ENCODE measurements around the gene ACO2. TPM values are rescaled to one million over a fixed set of nuclear protein-coding genes. Genes with fewer than 3 reads are reported as not detected.
"Not testable (repeated sequence)": the region's sequence is repeated elsewhere in the genome, so short reads cannot be mapped to it uniquely, and the experiment has no call there.

The ACO2 gene
- 887 TPM for total RNA-seq
- long read RNA-seq, transcript ACO2-201 (18 exons, 2,741 nt), result major isoform, 725 of 1,192 reads
- long read RNA-seq, partial matches to known transcripts, result 430 of 1,192 reads
- long read RNA-seq, other reads (novel, unspliced or antisense), result 37 of 1,192 reads

DNA sequence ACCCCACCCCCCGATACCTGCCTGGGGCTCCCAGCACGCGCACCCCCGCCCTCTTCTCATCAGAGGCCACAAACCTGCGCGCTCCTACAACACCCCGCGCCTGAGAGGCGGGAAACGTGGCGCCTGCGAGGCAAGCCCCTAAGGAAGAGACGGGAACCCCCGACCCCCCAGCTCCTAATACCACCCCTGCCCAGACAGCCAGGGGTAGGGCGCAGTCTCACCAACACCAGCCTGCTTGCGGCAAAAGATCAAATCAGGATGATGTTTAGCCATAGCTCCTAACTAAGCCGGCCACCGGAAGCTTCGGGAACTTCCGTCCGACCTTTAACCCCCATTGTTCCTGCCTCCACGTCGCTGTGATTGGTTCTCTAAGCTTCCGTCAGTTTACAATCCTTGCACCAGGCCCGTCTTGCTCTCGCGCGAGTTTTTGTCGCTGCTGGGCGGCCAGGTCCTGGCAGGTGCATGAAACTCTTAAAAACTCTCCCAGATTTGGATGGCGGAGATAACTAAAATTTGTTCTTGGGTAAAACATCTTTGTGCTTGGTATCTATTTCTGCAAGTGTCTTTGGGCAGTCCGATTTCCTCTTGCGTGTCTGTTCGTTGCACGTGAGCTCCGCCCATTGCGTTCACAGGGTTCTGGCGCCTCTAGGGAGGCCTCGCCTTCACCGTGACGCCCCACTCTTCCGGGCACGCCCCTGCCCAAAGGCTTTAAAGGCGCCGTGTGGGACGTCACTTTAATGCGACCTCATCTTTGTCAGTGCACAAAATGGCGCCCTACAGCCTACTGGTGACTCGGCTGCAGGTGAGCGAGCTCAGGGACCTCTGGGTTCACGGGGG is at the start of gene ACO2, which contains the start of gene PHF5A:
Gene ACO2 (plus strand): TSS at position 737 of the 837 bp plus-strand sequence. CDS start 30 bp downstream, at position 767.
Gene PHF5A (minus strand): TSS at position 312 of the 837 bp plus-strand sequence. CDS start 39 bp downstream, at position 273.
- peak; percentile 94 for ATAC-seq
- intact Hi-C loops (cut with micrococcal nuclease), result no loop called here
- peak; percentile 98 for DNase-seq

DNA sequence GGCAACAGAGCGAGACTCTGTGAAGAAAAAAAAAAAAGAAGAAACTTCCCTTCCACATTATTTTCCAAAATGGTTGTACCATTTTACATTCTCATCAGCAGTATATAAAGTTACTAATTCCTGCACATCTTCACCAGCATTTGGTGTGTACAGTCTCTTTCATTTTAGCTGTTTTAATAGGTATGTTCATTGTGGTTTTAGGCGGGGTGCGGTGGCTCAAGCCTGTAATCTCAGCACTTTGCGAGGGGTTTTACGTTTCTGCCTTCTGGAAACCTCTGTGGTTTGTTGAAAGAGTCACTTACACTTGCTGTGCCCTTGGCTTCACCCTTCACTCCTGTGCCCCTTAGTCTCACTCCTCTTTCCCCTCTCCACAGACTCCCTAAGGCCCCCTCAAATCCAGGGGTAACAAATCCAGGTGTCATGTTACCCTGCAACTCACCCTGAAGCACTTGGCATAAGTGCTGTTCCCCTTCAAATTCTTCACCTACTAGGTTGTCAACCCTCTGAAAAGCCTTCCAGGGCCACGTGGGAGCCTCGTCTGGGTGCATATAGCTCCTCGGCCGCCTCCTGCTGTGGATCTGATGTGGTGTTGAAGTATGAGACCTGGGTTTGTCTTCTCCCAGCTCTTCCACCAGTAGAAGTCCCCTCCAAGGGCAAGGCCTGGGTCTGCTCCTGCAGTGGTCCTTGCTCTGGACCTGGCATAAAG is 43.1 kb upstream of the ACO2 start:
- ATAC-seq, result no peak
- intact Hi-C loops (cut with micrococcal nuclease), result no loop called here
- DNase-seq, result no peak

DNA sequence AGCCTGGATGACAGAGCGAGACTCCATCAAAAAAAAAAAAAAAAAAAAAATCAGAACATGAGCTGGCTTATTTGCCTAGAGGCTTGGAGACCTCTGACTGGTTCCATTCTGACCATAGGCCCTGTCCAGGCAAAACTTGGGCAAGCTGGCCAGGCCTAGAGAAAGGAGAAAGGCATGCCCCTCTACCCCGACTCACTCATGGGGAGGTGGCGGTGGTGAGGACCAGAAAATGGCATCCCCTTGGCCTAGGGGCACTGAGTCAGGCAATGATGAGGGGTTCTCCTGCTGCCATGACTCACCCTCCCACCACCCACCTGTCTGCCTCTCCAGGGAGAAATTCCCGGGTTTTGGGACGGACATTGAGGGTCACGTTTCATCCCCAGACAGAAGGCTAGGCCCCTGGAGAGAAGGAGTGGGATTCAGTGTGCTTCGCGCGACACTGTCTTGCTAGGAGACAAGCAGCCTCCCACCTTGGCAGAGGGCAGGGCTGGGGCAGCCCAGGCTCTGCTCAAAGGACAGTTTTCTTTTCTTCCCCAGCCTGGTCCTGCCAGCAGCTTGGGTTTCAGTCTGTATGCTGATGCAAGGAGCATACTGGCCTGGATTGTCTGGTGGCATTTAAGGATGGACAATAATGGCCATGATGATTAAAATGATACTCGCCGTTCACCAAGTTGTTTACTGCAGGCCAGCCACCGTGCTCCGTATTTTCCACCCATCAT is 39.5 kb upstream of the ACO2 start:
- ATAC-seq (no peak), DNase-seq (no peak)
- intact Hi-C loops (cut with micrococcal nuclease), result no loop called here

DNA sequence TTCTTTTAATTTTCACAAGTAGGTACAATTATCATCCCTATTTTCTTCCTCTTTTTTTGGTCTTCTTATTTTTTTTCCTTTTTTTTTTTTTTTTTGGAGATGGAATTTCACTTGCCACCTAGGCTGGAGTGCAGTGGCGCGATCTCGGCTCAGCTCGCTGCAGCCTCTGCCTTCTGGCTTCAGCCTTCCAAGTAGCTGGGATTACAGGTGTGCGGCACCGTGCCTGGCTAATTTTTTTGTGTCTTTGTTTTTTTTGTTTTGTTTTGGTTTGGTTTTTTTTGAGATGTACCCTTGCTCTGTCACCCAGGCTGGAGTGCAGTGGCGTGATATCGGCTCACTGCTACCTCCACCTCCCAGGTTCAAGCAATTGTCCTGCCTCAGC is 39.0 kb upstream of the ACO2 start:
- ATAC-seq (no peak), DNase-seq (no peak)
- intact Hi-C loops (cut with micrococcal nuclease), result no loop called here

DNA sequence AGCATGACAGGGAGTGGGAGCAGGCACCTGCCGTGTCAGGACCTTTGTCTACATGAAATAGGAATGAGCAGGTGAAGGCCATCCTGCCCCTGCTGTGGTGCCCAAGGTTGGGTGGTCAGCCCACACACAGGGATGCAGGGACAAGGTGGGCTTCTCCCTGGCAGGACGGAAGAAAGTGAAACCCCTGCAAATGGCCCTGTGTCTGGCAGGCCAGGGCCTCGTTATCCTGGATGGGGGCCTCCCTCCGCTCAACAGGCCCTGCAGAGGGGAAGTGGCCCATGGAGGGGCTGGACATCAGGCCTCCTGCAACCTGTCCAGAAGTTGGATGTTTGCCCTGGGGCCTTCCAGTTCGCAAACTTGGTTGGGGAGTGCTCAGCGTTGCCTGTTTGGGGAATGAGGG is 37.3 kb upstream of the ACO2 start:
- no peak for DNase-seq

DNA sequence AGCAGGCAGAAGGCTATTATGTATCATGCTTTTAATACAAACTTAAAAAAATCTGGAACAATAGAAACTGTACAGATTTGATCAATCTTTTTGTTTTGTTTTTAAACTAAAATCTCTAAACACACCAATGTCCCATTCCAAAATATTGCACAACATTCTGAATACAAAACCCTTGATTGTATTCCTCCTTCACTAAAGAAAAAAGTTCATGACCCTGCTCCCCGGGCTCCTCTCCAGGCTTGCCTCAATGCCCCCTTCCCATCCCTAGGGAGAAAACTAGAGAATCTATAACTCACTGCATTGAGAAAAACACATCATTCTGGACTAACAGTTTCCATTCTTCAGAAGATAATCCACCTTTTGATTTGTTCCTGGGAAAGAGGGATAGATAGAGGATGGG is 35.4 kb upstream of the ACO2 start:
- intact Hi-C loops (cut with micrococcal nuclease); DNase-seq; ATAC-seq: not testable (repeated sequence)

More for the DNA sequence above, 37.3 kb upstream of the ACO2 start:
- ATAC-seq, result no peak
- intact Hi-C loops (cut with micrococcal nuclease), result no loop called here

DNA sequence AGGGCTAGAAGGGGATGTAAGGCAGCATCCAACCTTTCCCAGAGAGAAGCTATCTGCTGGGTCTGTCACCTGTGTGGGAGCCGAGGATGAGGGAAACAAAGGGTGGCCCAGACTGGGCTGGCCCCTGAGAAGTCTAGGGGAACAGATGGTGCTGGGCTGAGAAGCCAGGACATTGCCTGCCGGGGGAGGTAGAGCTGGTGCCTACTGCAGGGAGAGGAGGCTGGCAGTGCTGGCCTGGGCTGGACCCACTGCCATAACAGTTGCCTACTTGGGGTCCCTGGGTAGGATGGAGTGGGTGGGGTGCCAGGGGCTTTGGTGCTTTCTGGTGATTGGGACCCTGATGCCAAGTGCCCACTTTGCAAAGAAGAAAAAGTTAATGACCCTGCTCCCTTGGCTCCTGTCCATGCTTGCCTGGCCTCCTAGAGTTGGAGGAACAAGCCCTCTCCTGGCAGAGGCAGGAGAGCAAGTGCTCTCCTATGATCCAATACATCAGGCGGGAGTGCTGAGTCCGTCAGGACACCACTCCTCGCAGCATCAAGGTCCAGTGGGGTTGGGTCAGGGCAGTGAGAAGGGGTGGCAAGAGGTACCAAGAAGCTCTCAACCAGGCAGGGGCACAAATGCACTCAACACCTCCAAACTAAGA is 34.4 kb upstream of the ACO2 start:
- intact Hi-C loops (cut with micrococcal nuclease), result not testable (repeated sequence)
- DNase-seq, result peak; percentile 30

DNA sequence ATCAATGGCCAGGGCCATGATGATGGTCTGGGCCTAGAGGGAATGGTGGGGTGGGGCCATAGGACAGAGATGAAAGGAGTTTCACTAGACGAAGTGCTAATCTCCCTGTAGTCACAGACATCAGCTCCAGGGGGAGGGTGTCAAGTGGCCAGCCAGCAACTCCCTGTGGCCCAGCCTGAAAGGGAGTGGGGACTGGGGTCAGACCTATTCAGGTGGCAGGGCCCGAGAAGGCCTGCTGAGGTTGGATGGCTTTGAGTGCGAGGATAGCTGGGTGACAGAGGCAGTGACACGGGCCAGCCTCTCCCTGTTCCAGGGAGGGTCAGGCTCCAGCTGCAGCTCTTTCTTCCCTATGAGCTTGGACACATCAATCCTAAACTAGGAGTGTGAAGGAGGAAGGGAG is 33.4 kb upstream of the ACO2 start:
- DNase-seq (no peak), ATAC-seq (peak; percentile 2)
- intact Hi-C loops (cut with micrococcal nuclease), result no loop called here

More for the DNA sequence above, 34.4 kb upstream of the ACO2 start:
- peak; percentile 12 for ATAC-seq

DNA sequence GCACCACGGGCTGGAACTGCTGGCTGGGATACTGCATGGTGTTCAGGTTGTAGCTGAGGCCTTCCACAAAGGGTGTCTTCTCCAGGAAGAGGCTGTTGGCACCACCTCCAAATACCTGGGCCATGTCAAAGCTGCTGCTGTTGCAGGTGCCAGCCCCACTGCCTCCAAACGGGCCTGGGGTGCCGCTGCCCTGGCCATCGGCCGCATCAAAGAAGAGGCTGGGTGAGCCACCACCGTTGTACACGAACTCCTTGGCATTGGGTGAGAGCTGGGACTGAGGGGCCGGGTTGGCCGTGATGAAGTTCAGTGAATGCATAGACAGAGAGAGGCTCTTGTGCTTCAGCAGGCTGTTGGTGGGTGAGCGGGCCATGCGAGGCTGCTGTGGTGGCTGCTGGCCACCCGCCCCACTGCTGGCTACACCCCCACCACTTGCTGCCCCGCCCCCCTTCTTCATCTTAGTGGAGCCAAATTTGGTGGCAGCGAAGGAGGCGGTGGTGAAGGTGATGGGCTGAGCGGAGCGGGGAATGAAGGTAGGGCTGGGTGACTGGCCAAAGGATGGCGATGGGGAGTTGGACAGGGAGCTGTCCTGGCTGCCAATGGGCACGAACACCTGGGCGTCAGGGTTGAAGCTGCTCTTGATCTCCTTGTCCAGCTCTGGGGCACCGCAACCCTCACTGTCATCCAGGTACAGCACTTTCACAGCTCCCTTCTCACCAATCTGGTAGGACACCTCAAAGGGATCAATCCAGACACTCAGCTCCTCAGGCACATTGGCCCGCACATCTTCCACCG is 32.4 kb upstream of the ACO2 start:
- intact Hi-C loops (cut with micrococcal nuclease), result no loop called here
- ATAC-seq, result peak; percentile 16

DNA sequence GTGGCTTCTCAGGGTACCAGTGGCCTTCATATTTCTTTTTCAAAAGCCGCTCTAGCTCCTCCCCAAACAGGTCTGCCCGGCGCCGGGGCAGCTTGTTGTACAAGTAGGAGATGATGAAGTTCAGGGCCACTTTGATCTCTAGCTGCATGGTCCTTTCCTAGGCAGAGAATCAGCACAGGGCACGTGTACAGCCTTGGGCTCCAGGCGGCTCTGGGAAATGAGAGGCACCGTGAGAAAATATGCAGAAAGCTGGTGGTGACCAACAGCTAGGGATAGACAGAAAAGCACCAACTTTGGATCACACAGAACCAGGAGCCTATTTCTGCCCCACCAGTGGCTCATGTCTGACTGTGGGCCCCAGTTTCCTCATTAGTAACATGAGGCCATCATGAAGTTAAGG is 31.7 kb upstream of the ACO2 start:
- intact Hi-C loops (cut with micrococcal nuclease), result no loop called here
- DNase-seq (no peak), ATAC-seq (no peak)

More for the DNA sequence above, 32.4 kb upstream of the ACO2 start:
- DNase-seq, result peak; percentile 62

DNA sequence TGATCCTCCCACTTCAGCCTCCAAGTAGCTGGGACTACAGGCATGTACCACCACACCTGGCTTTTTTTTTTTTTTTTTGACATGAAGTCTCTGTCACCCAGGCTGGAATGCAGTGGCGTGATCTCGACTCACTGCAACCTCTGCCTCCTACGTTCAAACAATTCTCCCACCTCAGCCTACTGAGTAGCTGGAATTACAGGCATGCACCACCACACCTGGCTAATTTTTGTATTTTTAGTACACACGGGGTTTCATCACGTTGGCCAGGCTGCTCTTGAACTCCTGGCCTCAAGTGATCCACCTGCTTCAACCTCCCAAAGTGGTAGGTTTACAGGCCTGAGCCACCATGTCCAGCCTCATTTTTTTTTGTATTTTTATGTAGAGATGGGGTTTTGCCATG is 28.4 kb upstream of the ACO2 start:
- intact Hi-C loops (cut with micrococcal nuclease); ATAC-seq; DNase-seq: not testable (repeated sequence)

DNA sequence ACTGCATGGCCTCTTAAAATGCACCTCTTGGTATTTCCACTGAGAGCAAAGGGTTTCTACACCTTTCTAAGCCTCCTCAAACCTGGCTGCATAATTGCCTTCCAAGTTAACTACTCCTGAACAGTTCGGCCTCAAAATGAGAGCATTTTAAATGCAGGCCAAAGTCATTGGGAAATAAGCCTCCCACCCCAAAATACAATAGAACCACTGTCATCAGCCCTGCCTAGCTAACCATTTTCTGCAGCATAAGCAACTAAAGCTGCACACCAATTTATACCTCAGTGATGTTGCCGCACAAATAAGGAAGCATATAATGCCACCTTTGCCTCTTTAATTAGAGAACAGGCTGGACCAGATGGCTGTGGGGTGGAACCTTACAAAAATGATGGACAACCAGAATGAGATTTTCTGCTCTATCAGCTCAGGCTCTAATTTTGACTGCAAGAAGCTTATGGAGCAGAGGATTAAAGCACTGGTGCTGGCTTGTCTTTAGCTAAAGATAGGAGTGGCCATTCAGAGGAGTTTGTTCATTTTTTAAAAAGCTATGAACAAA is 26.6 kb upstream of the ACO2 start:
- DNase-seq, result no peak
- intact Hi-C loops (cut with micrococcal nuclease), result no loop called here
- no peak for ATAC-seq

DNA sequence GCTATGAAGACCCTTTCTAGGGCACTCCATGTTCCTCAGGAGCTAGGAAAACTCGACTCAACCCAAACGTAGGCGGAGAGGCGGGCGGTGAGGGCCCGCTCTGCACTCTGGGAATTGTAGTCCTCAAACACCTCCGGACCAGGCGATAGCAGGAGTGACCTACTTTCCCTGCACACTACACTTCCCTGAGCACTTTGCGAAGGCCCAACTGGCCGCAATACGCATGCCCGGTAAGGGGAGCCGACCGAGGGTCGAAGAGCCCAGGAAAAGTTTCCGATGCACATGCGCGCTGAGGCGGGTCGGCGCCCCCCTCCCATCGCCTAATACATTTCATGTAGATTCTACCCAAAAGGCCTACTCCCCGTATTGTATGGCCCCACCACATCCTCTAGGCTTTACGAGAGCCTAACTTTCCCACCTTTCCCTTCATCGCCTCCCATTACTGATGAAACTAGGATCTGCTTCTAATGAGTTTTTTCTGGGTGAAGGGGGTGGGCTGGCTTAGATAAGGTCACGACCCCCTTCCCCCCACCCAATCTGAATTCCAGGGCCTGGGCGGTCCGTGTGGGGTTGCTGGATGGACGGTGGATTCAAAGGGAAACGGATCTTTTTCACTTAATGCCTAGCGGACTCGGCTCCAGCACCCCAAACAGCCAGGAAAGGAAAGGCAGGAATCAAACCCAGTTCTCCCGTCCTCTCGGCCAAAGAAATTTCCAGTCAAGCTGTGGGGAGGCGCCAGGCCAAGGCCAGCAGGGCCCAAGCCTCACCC is 24.4 kb upstream of the ACO2 start:
- DNase-seq (peak; percentile 92), ATAC-seq (peak; percentile 47)
- intact Hi-C loops (cut with micrococcal nuclease), result no loop called here

DNA sequence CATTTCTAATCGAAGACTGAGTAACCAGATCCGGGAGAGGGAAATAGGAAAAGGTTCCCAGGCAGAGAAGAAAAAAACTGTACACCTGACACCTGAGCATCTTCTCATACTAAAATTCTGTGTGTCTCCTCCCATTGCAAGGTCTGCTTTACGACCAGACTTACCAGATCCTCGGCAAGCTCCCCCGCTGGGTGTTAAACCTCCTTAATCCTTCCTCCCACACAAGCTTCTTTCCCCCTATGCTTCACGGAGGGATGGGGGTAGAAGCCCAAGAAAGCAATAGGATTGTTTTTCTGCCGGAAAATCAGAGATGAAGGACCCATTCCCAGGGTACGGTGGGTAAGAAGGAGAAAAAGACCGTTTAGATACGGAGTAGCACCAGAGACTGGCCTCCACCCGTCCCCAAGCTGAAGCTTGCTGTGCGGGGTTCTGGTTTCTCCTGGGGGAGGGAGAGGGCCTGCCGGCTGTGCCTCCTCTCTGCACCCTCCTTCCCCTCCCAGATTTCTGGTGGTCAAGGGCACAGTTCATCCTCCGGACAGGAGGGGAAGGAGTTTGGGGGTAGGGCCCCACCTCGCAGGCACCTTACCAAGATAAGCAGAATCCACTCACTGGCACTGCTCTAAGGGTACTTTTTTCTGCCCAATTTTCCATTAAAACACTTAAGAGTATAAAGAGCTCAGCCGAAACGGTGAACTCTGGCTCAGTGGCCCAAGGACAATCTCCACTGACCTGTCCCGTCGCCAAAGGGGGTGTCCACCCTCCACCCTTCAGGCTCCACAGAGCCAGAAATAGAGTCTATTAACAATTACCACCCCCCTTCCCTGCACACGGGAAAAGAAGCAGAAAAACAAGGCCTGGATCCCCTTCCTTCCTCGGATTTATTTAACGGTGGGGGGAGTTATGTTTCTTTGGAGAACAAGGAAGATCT is 23.5 kb upstream of the ACO2 start:
- ATAC-seq (peak; percentile 4), DNase-seq (peak; percentile 62)
- intact Hi-C loops (cut with micrococcal nuclease), result no loop called here

DNA sequence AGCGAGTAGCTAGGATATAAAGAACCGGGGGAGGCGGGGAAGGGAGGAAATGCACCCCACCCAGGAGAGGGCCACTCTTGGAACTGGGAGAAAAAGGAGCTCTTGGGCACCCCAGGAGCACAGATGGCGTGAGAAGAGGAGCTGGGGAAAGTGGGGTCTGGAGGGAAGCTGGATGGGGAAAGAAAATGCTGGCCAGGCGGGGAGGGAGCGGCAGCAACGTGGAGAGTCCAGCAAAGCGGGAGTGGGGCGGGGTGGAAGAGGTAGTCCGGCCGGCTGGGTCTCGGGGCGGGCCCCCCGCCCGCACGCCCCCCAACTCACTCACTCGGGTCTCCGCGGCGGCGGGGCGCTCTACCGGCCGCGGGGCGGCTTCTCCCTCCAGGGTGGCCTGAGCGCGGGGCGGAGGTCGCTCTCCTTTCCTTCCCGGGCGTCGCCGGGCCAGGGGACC is 22.8 kb upstream of the ACO2 start:
- peak; percentile 59 for DNase-seq
- intact Hi-C loops (cut with micrococcal nuclease), result no loop called here
- no peak for ATAC-seq

Measured in left ventricle myocardium superior (tissue), 1 donor.